HG03354 (cell line): Measurements from ENCODE around the gene GPHN.
"Not testable (repeated sequence)": the region's sequence is repeated elsewhere in the genome, so short reads cannot be mapped to it uniquely, and the experiment has no call there.

ENCODE experiments used
- ATAC-seq: cut with Tn5 transposase; IDR thresholded peaks from one replicate; pipeline ENCODE4 v1.9.1; 2021; ENCODE audit warnings: mild to moderate bottlenecking; ENCODE audit not compliant: unreplicated experiment, poor library complexity, severe bottlenecking

The GPHN gene

DNA sequence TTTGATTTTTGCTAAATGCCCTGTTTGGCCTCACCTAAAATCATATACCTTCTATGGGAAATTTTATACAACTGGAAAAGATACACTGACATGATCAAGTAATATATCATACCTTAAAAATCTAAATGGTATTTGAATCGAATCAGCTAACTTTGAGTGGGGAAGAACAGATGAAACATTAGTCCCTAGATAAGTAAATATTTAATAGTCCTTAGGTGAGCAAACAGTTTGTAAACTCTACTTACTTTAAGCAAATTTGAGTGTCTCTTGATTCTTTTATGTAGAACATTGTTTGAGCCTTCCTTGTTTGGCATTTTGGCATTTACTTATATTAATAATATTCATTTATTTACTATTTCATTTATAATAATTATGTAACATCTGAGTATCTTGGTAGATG, 485.6 kb downstream of the GPHN start:
- ATAC-seq = no peak

DNA sequence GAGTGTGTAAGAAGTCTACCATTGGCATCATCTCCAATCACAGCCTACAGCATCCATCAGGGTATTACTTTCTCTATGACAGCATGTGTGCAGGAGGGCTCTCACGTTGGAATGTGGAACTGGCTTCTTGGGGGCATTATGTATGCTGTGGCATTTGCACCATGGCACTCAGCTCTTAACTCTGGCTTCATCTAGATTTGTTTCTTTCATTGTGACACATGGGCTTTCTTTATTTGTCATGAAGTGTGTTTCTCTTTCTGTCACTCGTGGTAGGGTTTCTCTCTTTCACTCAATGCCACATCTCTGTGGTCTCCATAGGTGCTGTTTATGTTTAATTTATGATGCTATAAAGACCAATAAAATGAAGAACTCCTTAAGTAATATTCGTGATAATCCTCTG, 490.1 kb downstream of the GPHN start:
- ATAC-seq = no peak

DNA sequence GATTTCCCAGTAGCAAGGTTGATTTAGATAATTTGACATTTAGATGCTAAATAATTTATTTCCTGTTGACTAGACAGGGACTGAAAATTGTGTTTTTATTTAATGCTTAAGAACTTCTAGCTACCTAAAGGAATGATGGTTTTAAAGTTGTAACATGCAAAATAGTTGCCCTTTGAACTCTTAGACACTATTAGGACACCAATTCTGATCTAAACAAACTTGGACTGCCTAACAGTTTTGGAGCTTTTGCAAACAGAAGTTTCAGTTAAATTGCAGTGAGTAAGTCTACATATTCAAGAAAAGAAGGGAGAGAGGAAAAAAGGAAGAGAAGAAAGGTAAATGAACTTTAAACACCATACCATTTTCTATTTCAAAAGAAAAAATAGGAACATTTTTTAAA, 492.0 kb downstream of the GPHN start:
- ATAC-seq = no peak

DNA sequence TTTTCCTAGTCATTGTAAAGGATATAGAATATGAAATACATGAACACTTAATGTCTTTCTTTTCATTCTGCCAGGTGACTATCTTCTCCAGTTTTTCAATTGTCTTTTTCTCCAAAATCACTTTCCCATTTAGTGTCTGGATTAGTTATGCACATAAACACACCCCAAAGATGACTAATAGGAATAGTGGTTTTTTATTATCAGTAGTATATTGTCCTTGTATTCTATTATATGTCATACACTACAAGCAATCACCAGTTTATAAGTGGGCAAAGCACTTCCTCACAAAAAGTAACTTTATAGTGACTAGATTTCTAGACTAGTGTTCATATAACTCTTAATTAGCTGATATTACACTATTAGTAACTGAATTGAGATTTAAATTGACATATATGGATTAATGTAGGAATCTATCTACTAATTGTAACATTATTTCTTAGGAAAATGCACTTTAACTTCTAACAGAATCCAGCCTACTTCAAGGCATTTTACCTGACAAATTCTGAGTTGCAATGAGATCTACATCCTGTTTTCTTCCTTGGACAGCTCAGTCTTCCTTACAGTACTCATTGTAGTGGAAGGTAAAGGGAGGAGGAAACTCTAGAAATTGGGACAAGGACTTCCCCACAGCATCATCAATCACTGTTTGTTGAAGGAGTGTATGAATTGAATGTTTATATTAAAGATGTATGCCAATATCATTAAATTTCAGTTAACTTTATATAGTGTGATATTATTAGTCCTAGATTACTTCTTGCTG, 495.2 kb downstream of the GPHN start:
- no peak for ATAC-seq

DNA sequence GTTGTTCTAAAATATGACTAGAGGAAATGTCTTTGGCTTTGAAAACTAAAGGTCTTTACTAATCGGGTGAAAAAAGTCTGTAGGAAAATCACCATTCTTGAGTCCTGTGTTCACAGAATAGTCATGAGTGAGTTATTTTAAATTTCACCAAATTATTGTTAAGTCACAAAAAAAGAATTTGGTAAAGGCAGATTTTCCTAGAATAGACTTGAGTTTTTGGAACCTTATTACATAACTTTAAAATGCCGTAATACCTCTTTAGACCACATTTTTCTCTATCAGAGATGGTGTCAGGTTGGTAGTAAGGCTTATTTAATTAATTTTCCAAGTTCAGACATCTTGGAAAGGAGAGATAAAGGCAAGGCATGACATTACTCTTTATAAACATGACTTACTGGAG, 496.6 kb downstream of the GPHN start:
- ATAC-seq = no peak

DNA sequence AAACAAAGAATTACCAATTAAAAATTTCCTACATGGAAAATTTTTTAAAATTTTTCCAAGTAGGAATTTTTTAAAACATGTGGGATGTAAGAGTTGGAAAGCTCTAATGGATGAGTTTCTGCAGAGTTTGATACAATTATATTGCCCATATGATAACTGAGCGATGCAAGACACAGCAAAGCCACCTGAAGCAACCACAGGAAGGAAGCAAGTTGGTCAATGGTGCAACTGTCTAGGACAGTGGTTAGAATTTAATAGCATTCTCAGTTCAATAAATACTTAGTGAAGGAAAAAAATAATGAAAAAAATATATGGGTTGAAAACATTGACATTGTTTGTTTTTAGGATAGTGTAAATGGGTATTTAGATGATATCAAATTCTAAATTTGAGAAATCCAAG, 502.7 kb downstream of the GPHN start:
- ATAC-seq = no peak

DNA sequence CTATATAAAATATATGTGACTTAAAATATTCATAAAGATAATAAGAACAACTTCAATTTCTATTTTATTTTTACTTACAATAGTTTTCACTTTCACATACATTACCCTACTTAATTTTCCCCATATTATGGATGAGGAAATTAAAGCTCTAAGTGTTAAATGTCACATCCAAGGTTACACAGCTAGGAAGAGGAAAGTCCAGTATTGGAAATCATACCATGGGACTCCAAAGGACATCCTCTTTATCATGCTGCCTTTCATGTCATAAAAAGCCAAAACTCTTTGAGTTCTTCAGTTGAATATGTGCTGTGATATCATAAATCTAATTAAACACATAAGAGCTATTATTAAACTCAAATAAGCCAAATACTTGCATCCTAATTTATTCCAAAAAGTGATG, 508.9 kb downstream of the GPHN start:
- no peak for ATAC-seq

DNA sequence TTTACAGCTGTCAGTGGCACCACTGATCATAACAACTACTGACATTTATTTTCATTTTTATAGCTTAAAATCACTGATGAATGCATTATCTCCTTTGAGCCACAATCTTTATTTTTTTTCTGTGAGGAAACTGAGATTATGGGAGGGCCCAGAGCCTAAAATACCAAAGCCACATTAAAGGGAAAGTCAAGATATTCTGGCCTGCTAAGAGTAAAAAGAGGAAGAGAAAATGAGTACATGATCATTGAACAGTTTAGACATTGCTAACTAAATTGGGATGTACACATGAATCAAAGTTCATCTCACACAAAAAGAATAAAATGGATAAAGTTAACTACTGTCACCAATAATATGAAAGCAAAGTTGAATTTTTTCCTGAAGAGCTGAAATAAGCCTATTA, 510.8 kb downstream of the GPHN start:
- no peak for ATAC-seq

DNA sequence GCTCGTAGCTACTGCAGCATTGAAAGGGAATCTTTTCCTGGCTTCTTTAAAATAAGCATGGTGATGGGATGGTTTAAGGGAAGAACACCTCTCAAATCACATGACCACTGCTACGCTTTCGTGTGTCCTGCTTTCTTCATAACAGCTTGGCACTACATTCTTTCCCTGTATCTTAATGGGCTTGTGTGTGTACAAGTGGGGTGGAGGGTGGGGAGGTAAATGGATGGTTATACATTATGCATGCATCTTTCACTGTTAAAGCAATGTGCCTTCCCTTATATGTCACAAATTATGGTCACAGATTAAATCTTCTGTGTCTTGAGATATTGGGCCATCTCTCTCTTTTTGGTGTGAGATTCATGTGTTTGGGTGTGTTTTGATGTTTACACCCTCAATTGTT, 511.8 kb downstream of the GPHN start:
- no peak for ATAC-seq

DNA sequence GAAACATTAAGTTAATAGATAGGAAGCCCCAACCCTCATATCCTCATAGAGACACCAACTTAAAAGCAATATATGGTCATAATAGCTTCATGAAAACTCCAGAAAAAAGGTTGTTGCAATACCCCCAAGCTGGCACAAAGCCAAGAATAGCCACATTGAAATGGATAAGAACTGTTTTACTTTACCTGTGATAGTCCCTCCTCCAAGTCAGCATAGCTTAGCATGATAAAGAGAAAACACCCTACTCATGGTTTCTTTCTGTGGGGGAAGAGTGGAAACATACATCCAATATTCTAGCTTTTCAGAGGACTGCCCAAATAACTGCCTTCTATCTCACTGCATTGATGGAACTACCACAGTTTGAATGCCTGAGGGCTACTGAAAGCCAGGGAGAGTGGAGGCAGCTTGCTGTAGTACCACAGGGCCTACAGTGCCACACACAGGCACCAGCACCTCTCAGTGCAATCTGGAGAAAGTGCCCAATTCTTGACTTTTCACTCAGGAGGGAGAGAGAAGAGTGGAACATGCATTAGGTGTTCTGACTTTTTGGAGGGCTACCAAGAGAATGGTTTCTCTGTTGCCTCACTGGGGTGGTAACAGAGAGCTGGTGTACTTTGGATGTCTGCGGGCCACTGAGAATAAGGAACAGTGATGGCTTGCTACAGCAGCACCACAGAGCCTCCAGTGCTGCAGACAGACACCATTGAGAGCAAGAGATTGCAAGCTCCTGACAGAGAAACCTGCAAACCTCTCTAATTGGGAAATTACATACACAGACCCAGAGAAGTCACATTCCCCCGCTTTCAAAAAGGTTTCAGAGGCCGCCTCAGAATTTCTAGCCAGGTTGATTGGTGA, 524.2 kb downstream of the GPHN start:
- no peak for ATAC-seq

DNA sequence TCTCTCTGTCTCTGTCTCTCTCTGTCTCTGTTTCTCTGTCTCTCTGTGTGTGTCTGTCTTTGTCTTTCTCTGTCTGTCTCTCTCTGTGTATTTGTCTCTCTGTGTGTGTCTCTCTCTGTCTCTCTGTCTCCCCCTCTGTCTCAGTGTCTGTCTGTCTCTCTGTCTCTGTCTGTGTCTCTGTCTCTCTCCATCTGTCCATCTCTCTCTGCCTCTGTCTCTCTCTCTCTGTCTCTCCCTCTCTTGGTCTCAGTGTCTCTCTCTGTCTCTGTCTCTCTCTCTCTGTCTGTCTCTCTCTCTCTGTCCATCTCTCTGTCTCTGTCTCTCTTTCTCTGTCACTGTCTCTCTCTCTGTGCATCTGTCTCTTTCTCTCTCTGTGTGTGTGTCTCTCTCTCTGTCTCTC, 537.5 kb downstream of the GPHN start:
- ATAC-seq = no peak

DNA sequence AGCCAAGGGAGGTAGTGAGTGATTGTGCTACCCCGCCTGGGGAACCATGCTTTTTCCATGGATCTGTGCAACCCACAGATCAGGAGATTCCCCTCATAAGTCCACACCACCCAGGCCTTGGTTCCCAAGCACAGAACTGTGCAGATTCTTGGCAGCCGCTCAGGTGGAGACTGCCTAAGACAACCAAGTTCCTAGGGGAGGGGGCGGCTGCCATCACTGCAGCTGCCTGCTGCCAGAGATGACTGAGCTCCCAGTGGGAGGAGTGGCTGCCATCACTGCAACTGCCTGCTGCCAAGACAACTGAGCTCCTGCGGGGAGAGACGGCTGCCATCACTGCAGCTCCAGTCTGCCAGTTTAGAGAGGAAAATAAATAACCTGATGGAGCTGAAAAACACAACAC, 542.9 kb downstream of the GPHN start:
- ATAC-seq = no peak

DNA sequence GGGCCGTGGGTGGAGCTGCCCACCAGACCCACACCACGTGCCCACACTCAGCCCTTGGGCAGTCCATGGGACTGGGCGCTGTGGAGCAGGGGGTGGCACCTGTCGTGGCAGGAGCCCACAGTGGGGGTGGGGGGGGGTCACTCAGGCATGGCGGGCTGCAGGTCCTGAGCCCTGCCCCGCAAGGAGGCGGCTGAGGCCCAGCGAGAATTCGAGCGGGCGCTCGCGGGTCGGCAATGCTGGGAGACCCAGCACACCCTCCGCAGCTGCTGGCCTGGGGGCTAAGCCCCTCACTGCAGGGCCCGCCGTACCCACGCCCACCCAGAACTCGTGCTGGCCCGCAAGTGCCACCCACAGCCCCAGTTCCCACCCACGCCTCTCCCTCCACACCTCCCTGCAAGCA, 548.7 kb downstream of the GPHN start:
- ATAC-seq = no peak

DNA sequence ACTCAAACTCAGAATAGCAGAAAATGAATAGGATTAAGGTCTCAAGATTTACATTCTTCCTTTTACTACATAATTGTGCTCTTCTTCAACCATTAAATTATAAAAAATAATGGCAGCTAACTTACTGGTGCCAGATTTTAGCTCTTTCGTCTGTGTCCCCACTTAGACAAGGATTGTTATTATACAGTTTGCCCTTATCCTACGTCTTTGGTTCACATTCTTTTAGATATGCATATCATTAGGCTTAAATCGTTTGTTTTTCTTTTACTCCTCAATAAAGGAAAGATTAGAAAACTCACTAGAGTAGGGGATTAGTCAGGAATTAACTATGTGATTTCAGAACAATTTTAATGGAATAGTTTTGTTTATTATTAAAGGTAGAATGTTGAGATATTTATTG, 551.6 kb downstream of the GPHN start:
- no peak for ATAC-seq

DNA sequence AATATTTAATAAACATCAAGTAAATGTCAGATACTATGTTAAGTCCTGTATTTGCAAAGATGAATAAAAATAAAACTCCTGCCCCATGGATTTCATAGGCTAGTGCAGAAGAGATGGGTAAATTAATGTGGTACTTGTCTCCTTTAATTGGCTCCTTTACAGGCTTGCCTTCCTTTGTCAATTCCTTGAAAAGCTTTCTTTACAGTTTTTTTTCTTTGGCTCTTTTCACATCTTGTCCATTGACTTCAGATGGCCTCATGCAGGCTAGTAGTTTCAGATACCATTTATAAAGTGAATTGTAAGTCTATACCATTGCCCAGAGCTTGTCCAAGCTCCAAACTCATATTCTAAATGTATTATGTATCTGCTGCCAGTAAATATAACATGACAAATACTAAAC, 552.6 kb downstream of the GPHN start:
- ATAC-seq = no peak

DNA sequence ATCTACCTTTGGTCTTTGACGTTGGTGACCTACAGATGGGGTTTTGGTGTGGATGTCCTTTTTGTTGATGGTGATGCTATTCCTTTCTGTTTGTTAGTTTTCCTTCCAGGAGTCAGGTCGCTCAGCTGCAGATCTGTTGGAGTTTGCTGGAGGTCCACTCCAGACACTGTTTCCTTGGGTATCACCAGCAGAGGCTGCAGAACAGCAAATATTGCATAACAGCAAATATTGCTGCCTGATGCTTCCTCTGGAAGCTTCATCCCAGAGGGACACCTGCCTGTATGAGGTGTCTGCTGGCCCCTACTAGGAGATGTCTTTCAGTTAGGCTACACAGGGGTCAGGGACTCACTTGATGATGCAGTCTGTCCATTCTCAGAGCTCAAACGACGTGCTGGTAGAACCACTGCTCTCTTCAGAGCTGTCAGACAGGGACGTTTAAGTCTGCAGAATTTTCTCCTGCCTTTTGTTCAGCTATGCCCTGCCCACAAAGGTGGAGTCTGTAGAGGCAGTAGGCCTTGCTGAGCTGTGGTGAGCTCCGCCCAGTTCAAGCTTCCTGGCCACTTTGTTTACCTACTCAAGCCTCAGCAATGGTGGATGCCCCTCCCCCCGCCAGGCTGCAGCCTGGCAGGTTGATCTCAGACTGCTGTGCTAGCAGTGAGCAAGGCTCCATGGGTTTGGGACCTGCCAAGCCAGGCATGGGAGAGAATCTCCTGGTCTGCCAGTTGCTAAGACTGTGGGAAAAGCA, 559.3 kb downstream of the GPHN start:
- not testable (repeated sequence) for ATAC-seq

DNA sequence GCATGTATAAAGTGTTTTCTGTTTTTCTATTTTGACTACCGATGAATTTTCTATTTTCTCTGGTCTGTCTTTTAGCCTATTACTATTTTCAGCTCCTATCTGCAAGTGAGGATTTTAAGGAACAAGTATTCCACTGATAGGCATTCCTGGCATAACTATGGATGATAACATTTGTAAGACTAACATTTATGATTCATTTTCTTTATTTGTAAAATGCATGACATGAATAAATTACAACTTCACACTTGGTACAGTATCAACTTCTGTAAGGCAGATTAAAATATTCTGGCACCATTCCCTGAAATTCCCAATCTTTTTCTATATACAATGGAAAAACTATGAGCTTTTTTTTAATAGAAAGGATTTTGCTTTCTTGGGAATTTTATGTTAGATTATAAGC, 560.3 kb downstream of the GPHN start:
- ATAC-seq = no peak

DNA sequence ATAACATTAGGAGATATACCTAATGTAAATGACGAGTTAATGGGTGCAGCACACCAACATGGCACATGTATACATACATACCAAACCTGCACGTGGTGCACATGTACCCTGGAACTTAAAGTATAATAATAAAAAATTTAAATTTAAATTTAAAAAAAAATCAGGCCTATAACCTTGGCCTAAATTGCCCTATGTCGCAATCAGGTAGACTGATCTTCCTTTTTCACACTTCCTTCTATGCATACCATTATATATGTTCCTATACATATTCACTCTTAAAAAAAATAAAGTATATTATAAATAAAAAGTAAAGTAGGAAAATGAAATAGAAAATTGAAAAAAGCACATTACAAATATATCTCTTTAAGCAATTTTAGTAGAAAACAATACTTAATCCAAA, 563.6 kb downstream of the GPHN start:
- ATAC-seq = no peak

DNA sequence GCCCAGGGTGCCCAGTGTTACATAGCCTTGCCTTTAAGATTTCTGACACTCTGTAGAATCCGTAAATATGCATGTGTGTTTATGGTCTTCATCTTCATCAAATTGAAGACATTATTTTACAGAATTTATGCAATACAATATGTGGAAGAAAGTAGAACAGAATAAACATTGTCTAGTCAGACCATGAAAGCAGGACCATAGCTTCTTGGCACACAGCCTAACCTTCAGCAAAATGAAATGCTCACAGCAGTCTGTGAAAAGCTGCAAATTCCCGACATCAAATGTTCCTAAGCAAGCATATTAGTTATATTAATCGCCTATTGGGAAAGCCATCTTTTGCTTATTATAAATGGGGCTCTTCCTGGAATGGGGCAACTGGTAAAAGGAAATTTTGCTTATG, 570.0 kb downstream of the GPHN start:
- ATAC-seq = no peak

DNA sequence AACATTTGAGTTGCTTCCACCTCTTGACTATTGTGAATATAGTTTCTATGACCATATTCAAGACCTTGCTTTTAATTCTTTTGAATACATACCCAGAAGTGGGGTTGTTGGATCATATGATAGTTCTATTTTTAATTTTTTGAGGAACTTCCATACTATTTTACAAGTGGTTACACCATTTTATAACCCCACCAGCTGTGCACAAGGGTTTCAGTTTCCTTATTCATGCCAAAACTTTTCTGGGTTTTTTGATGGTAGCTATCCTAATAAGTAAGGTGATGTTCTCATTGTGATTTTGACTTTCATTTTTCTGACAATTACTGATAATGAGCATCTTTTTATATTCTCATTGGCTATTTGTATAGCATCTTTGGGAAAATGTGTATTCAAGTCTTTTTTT, 571.9 kb downstream of the GPHN start:
- ATAC-seq = no peak

DNA sequence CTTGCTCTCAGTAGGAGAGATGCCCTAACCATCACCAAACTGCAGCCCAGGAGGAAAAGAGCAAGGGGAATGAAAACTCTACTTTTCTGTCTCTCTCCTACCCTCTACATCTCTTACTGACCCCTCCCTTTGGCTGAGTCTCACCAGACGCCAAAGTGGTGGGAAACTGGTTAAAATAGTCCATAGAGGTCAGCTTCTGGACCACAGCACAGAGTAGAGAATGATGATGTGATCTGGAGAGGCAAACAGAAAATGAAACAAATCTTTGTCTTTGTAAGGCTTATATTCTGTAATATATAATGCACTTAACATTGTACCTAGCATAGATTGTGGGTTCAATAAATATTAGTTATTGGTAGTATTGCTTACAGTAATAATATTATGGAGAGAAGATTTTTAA, 600.3 kb downstream of the GPHN start:
- ATAC-seq = no peak
